Stimulated activated CD8-positive, alpha-beta memory T cell treated with anti-CD3 and anti-CD28 coated beads, Interleukin-7, amount 100 ng/mL, for 1 hour (primary cell): Measurements from ENCODE around the gene LRRIQ4.

ENCODE experiments used
- DNase-seq, 2 donors: peaks; one replicate each; pipeline ENCODE4 v3.0.0-alpha.2; 2020; ENCODE audit warnings: low read depth in 2 of 2

LRRIQ4 gene

GRCh38 chr3:169812332-169813235 is at the start of gene LRRIQ4, which contains the start of gene LRRC34:
Gene LRRIQ4 (plus strand): TSS chr3:169812870. CDS start chr3:169821922, 9,052 bp downstream.
Gene LRRC34 (minus strand): TSS chr3:169812904. CDS start chr3:169812548, 356 bp downstream.
- DNase-seq = peak; percentile 19 to 44

GRCh38 chr3:169764312-169764881 is 48.3 kb upstream of the LRRIQ4 start:
- peak in 1 of 2 donors; percentile 29 for DNase-seq

GRCh38 chr3:169764882-169765612 is 47.6 kb upstream of the LRRIQ4 start, which contains the start of gene TERC:
Gene TERC (minus strand): TSS chr3:169765060.
- DNase-seq = peak; percentile 81 to 84

- peak in 1 of 2 donors; percentile 32 for DNase-seq
These were observed 43.1 kb upstream of the LRRIQ4 start, which contains the start of gene ACTRT3 for GRCh38 chr3:169769287-169770181. Gene ACTRT3 (minus strand): TSS chr3:169769561. CDS start chr3:169769520, 41 bp downstream.

GRCh38 chr3:169771497-169772304 is 41.0 kb upstream of the LRRIQ4 start:
- peak in 1 of 2 donors; percentile 41 for DNase-seq

DNA sequence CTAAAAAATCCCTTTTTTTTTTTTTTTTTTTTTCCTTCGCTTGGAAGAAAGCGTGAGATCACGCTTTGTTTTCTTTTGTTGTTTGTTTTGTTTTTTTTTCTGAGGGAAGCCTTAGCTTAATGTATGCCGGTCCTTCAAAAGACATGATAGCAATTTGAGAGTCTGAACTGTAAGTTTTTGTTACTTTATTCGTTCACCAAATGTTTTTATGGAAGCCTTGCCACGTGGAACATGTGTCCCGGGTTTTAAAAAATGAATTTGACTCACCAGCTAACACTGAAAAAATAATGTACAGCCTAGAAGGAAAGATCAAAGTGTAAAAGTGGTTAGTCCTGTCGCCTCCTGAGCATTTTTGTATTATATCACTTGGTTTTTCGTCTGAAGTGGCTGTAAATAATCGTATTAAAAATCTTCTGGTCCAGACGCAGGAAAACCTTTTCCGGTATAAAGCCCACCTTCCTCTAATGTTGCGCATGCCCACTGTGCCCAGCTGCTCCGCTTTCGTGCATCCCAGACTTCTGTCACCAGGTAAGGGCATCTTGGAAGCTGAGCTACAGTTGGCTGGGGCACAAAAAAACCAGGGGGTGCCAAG is 40.3 kb upstream of the LRRIQ4 start:
- DNase-seq = peak in 1 of 2 donors; percentile 43

DNA sequence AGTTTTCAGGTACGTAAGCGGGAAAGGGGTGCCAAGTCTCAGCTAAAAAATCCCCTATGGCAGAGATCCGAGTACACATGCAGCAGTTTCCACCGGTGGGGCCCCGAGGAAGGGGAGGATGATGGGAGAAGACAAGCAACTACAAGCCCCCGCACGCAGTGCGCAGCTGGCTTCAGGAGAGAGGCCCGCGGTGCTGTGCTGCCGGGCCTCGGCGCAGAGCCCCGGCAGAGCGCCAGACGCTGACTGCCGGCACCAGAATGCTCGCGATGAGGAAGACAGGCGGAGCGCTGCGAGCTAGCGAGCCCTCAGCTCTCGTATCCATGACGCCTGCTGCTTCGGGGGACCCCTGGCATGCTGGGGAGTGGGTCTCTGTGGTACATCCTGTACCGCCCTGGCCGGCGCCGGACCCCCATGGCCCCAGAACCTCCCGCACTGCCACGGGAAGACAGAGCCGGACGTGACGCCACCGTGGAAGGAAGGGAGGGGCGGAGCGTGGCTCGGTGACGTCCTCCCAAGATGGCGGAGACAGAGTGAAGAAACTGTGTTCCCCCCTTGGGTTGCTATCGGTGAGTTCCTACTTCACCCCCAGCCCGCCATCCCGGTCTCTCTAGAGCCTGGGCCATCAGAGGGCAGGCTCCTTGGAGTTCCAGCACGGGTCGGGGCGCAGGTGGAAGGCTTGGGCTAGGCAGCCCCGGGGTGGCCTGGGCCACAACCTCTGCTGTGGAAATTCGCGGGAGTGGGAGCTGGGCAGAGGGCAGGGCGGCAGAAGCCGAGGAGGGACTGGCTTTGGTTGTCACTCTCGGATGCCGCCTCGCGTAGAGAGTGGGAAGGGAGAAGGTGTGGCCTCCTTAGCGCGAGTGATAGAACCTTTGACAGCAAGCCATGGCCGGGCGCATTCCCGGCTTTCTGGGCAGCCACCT is 39.5 kb upstream of the LRRIQ4 start, which contains the start of gene MYNN:
TSS of gene MYNN (plus strand) at position 500 of the 920 bp plus-strand sequence. CDS start 900 bp downstream, outside the sequence.
- DNase-seq = peak; percentile 84 to 87

DNA sequence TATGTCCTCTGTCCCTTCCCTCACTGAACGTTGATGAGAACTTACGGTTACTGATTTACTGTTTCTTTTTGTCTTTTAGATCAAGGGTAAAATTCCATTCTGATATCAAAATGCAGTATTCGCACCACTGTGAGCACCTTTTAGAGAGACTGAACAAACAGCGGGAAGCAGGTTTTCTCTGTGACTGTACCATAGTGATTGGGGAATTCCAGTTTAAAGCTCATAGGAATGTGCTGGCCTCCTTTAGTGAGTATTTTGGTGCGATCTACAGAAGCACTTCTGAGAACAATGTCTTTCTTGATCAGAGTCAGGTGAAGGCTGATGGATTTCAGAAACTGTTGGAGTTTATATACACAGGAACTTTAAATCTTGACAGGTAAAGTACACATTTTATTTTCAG is 38.5 kb upstream of the LRRIQ4 start:
- DNase-seq = no peak

- DNase-seq = no peak
These were observed 34.8 kb upstream of the LRRIQ4 start for GRCh38 chr3:169777822-169778221.

- no peak for DNase-seq
These were observed 31.9 kb upstream of the LRRIQ4 start for GRCh38 chr3:169780742-169781141.

DNA sequence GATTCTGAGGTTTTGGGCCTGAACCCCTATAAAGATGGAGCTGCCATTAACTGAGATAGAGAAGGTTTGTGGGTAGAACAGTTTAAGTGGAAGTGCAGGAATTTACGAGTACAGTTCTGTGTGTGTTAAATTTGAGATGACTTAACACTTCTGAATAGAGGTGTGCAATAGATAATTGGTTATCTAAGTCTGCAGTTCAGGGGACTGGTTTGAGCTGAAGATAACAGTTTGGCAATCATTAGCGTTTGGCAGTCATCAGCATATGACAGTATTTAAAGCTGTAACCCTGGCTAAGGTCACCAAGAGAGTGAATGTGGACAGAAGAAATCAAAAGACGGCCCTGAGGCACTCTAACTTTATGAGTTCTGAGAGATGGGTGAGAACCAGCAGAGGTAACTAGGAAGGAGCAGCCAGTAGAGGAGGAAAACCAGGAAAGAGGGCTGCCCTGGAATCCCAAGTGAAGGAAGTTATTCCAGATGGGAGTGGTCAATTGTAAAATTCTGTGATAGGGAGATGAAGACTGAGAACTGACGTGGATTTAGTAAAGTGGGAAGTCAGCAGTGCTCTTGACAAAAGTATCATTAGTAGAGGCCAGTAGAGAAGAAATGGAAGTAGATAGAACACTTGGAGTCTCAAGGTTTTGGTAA is 31.3 kb upstream of the LRRIQ4 start:
- DNase-seq = no peak

- no peak for DNase-seq
These were observed 25.6 kb upstream of the LRRIQ4 start for GRCh38 chr3:169787120-169787519.

GRCh38 chr3:169787791-169788190 is 24.9 kb upstream of the LRRIQ4 start:
- DNase-seq = no peak

- DNase-seq = no peak
These were observed 22.5 kb upstream of the LRRIQ4 start for GRCh38 chr3:169790219-169790618.

DNA sequence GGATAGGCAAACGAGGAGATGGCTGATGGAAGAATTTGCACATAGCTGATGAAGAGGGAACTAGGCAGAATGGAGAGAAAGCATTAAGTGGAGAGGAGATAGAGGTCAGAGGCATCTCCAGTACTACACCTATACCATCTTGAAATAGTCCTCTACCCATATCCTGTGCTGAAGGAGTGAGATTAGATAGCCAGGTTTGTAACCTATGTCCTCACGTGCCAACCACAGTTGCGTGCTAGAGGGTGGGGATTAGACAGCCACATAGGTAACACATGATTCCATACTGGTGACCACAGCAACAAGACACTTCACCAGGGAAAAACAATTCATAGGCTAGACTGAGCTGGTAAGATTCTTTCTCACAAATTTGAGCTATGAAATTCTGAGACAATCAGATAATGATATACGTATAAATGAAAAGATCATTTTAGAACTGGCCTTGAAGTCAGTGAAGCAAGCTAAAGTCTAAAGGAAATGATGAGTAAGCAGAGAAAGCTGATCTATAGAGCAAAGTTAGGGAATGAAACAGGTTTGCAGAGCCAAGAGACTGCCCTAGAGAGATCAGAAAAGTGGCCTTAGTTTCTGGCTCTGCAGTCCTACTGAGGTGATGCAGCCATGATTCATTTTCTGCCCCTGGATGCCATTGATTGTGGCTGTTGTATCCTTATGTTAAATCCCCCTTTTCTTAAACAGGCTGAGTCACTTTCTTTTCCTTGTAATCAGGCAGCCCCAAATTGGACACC is 21.8 kb upstream of the LRRIQ4 start:
- DNase-seq = no peak

DNA sequence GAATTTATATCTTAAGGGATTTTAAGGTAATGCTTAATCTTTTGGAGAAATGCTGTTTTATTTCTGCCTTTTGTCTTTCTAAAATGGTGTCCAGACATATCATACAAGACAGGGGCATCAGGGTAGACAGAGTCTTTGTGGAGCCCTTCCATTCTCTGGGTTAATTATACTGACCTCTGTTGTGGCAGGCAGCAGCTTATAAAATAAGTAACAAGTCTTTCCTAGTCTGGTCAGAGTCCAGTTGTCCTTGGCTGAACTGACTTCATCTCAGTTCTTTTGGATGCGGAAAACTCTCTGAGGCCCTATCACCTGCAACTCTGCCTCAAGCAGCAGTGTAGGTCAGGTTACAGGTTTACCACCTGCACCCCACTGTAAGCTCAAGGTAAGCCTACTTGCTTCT is 20.3 kb upstream of the LRRIQ4 start:
- no peak for DNase-seq

- DNase-seq = no peak
These were observed 8.0 kb upstream of the LRRIQ4 start for GRCh38 chr3:169804681-169805080.
